ENCODE measurements around the gene SLC8A2.

The SLC8A2 gene

GRCh38 chr19:47483800-47484690 lies 12.4 kb upstream of the SLC8A2 start, which contains the start of gene KPTN:
Gene KPTN (minus strand): TSS chr19:47484219. CDS start chr19:47484160, 59 bp downstream.
- TF ChIP-seq, protein P1, sequence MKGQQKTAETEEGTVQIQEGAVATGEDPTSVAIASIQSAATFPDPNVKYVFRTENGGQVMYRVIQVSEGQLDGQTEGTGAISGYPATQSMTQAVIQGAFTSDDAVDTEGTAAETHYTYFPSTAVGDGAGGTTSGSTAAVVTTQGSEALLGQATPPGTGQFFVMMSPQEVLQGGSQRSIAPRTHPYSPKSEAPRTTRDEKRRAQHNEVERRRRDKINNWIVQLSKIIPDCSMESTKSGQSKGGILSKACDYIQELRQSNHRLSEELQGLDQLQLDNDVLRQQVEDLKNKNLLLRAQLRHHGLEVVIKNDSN (IDR thresholded peaks at IDR 0.05): no peak; the same call in 1 of the 2 replicates
- TF ChIP-seq CEBPB (IDR thresholded peaks at IDR 0.05) (no peak), TAF1 (IDR thresholded peaks at IDR 0.05; ENCODE audit: low read depth) (peak; percentile 86), EGR1 (IDR thresholded peaks at IDR 0.05) (peak; percentile 39; the same call in 1 of the 2 replicates), EP300 (IDR thresholded peaks at IDR 0.05; ENCODE audit: borderline replicate concordance) (no peak), TEAD4 (IDR thresholded peaks at IDR 0.05) (peak; percentile 80), ZBTB7A (IDR thresholded peaks at IDR 0.05; ENCODE audit: low read depth) (no peak), NFIC (IDR thresholded peaks at IDR 0.05) (no peak), RAD21 (IDR thresholded peaks at IDR 0.05; ENCODE audit: low read depth) (peak; percentile 72), CREB1 (IDR thresholded peaks at IDR 0.05; ENCODE audit: low read depth) (peak; percentile 99), MAX (IDR thresholded peaks at IDR 0.05) (0 out of 2 replicates have a peak, but pooled peaks have one; percentile 26), TCF12 (IDR thresholded peaks at IDR 0.05; ENCODE audit: low read depth) (peak; percentile 37; the same call in 1 of the 2 replicates), FOXM1 (IDR thresholded peaks at IDR 0.05; ENCODE audit: borderline replicate concordance, low read depth) (no peak), YY1 (IDR thresholded peaks at IDR 0.05; ENCODE audit: low read depth) (peak; percentile 99)
- TF ChIP-seq, protein P2, sequence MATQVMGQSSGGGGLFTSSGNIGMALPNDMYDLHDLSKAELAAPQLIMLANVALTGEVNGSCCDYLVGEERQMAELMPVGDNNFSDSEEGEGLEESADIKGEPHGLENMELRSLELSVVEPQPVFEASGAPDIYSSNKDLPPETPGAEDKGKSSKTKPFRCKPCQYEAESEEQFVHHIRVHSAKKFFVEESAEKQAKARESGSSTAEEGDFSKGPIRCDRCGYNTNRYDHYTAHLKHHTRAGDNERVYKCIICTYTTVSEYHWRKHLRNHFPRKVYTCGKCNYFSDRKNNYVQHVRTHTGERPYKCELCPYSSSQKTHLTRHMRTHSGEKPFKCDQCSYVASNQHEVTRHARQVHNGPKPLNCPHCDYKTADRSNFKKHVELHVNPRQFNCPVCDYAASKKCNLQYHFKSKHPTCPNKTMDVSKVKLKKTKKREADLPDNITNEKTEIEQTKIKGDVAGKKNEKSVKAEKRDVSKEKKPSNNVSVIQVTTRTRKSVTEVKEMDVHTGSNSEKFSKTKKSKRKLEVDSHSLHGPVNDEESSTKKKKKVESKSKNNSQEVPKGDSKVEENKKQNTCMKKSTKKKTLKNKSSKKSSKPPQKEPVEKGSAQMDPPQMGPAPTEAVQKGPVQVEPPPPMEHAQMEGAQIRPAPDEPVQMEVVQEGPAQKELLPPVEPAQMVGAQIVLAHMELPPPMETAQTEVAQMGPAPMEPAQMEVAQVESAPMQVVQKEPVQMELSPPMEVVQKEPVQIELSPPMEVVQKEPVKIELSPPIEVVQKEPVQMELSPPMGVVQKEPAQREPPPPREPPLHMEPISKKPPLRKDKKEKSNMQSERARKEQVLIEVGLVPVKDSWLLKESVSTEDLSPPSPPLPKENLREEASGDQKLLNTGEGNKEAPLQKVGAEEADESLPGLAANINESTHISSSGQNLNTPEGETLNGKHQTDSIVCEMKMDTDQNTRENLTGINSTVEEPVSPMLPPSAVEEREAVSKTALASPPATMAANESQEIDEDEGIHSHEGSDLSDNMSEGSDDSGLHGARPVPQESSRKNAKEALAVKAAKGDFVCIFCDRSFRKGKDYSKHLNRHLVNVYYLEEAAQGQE (IDR thresholded peaks at IDR 0.05; ENCODE audit: low read depth): peak; percentile 23; the same call in 1 of the 2 replicates

- TF ChIP-seq, protein P2 (IDR thresholded peaks at IDR 0.05; ENCODE audit: low read depth): no peak
- TF ChIP-seq FOXM1 (IDR thresholded peaks at IDR 0.05; ENCODE audit: borderline replicate concordance, low read depth): no peak
- no peak for TF ChIP-seq TEAD4 (IDR thresholded peaks at IDR 0.05)
- TF ChIP-seq, protein P1 (IDR thresholded peaks at IDR 0.05): no peak
- no peak for TF ChIP-seq RAD21 (IDR thresholded peaks at IDR 0.05; ENCODE audit: low read depth)
- no peak for TF ChIP-seq EP300 (IDR thresholded peaks at IDR 0.05; ENCODE audit: borderline replicate concordance)
- TF ChIP-seq TAF1 (IDR thresholded peaks at IDR 0.05; ENCODE audit: low read depth): no peak
- no peak for TF ChIP-seq EGR1 (IDR thresholded peaks at IDR 0.05)
- no peak for TF ChIP-seq CEBPB (IDR thresholded peaks at IDR 0.05)
- no peak for TF ChIP-seq ZBTB7A (IDR thresholded peaks at IDR 0.05; ENCODE audit: low read depth)
- no peak for TF ChIP-seq NFIC (IDR thresholded peaks at IDR 0.05)
- no peak for TF ChIP-seq TCF12 (IDR thresholded peaks at IDR 0.05; ENCODE audit: low read depth)
These were observed 11.5 kb upstream of the SLC8A2 start for GRCh38 chr19:47483200-47483599.

- TF ChIP-seq TAF1 (IDR thresholded peaks at IDR 0.05; ENCODE audit: low read depth) (no peak), NFIC (IDR thresholded peaks at IDR 0.05) (no peak), CEBPB (IDR thresholded peaks at IDR 0.05) (no peak), ZBTB7A (IDR thresholded peaks at IDR 0.05; ENCODE audit: low read depth) (no peak), YY1 (IDR thresholded peaks at IDR 0.05; ENCODE audit: low read depth) (no peak), EGR1 (IDR thresholded peaks at IDR 0.05) (no peak), TEAD4 (IDR thresholded peaks at IDR 0.05) (no peak), CREB1 (IDR thresholded peaks at IDR 0.05; ENCODE audit: low read depth) (no peak), RAD21 (IDR thresholded peaks at IDR 0.05; ENCODE audit: low read depth) (no peak), TCF12 (IDR thresholded peaks at IDR 0.05; ENCODE audit: low read depth) (no peak), MAX (IDR thresholded peaks at IDR 0.05) (no peak), FOXM1 (IDR thresholded peaks at IDR 0.05; ENCODE audit: borderline replicate concordance, low read depth) (no peak), EP300 (IDR thresholded peaks at IDR 0.05; ENCODE audit: borderline replicate concordance) (no peak)
- TF ChIP-seq, protein P2 (IDR thresholded peaks at IDR 0.05; ENCODE audit: low read depth): no peak
- TF ChIP-seq, protein P1 (IDR thresholded peaks at IDR 0.05): no peak
These were observed 9.9 kb upstream of the SLC8A2 start for GRCh38 chr19:47481460-47482052.

Measured in Ishikawa (cell line).